Peyer's patch (tissue), 4 donors: Measurements from ENCODE around the gene SARNP. TPM values are rescaled to one million over a fixed set of nuclear protein-coding genes. Genes with fewer than 3 reads are reported as not detected.
A peak's percentile ranks its signal among the peaks of the same experiment; 100 is the strongest.

Experiments
- DNase-seq, 3 donors: peaks; one replicate each; pipeline ENCODE4 v3.0.0-alpha.2; 2017 to 2019
- H3K27ac ChIP-seq, 4 donors: fragments of 200-600 bp; sonication (generic); one replicate each; pipeline ENCODE4 v1.5.1; 2016 to 2019
- H3K27me3 ChIP-seq, 2 donors: fragments of 200-600 bp; sonication (generic); one replicate each; pipeline ENCODE4 v1.5.1; 2019
- H3K36me3 ChIP-seq, 3 donors: fragments of 200-600 bp; sonication (generic); one replicate each; pipeline ENCODE4 v1.5.1; 2016 to 2019
- H3K4me1 ChIP-seq, 4 donors: fragments of 200-600 bp; sonication (generic); one replicate each; pipeline ENCODE4 v1.5.1; 2016 to 2019
- H3K4me3 ChIP-seq, 4 donors: fragments of 200-600 bp; sonication (generic); 1 replicate in 3 of 4; 2 replicates in 1 of 4; pipeline ENCODE4 v1.5.1; 2016 to 2019; ENCODE audit warnings: mild to moderate bottlenecking in 1 of 4
- H3K9me3 ChIP-seq, 4 donors: fragments of 200-600 bp; sonication (generic); one replicate each; pipeline ENCODE4 v1.5.1; 2016 to 2019; ENCODE audit warnings: mild to moderate bottlenecking in 1 of 4
- CTCF ChIP-seq, 6 experiments: fragments of 450-650 bp in 4 of 6; fragments of 200-600 bp in 2 of 6; sonication (generic) in 1 of 6; IDR thresholded peaks; one replicate each; pipeline ENCODE4 v1.5.1; 2017 to 2019; ENCODE audit warnings: antibody characterized with exemption in 6 of 6, mild to moderate bottlenecking in 3 of 6, moderate library complexity in 1 of 6
- POLR2A ChIP-seq, 2 donors: fragments of 450-650 bp; IDR thresholded peaks; one replicate each; pipeline ENCODE4 v1.5.1; 2017; ENCODE audit warnings: antibody characterized with exemption in 2 of 2, mild to moderate bottlenecking in 2 of 2, moderate library complexity in 2 of 2
- total RNA-seq, 4 donors: library from RNA; depleted of rRNA; stranded (reverse); fragments of >200 nt; gene quantifications; one replicate each; pipeline ENCODE4 v1.1.0, GENCODE V29; 2016

Gene SARNP
- total RNA-seq, 4 donors from 2014 or later = 21.9 to 60.2 (median 44.9) TPM

GRCh38 chr12:55724940-55725309, 92.6 kb downstream of the SARNP start:
- TF ChIP-seq CTCF (IDR thresholded peaks at IDR 0.05) (peak in 1 of 6 experiments; percentile 1), POLR2A (IDR thresholded peaks at IDR 0.05) (no peak)
- no peaks in the 10 kb centered on the region for H3K27me3 ChIP-seq
- H3K27ac ChIP-seq = peak overlapping the region in 3 of 4 donors; percentile 7 to 48 (median 13)
- peaks cover 0 to 38% (median 0%) of the 10 kb centered on the region in 3 donors for H3K36me3 ChIP-seq
- no peak for DNase-seq
- H3K9me3 ChIP-seq = no peaks in the 10 kb centered on the region
- H3K4me1 ChIP-seq = peaks cover 4 to 66% (median 16%) of the 10 kb centered on the region in 4 donors
- H3K4me3 ChIP-seq = no peak overlapping the region

GRCh38 chr12:55724226-55724939, 93.1 kb downstream of the SARNP start:
- Histone ChIP-seq H3K9me3 (no peaks in the 10 kb centered on the region), H3K27me3 (no peaks in the 10 kb centered on the region), H3K27ac (peak overlapping the region in 3 of 4 donors; percentile 7 to 48 (median 13)), H3K4me1 (peaks cover 9 to 71% (median 18%) of the 10 kb centered on the region in 4 donors), H3K4me3 (no peak overlapping the region), H3K36me3 (peaks cover 0 to 38% (median 0%) of the 10 kb centered on the region in 3 donors)
- DNase-seq = peak; percentile 80 to 91 (median 85)
- TF ChIP-seq CTCF (IDR thresholded peaks at IDR 0.05) (peak; percentile 37 to 81 (median 68)), POLR2A (IDR thresholded peaks at IDR 0.05) (no peak)

- no peak for DNase-seq
- Histone ChIP-seq H3K27ac (peak overlapping the region in 1 of 4 donors; percentile 48), H3K4me1 (peaks cover 10 to 79% (median 18%) of the 10 kb centered on the region in 4 donors)
Observed at GRCh38 chr12:55723516-55724225, 93.9 kb downstream of the SARNP start.

GRCh38 chr12:55722948-55723347, 94.6 kb downstream of the SARNP start:
- TF ChIP-seq POLR2A (IDR thresholded peaks at IDR 0.05) (no peak), CTCF (IDR thresholded peaks at IDR 0.05) (no peak)
- no peak for DNase-seq
- Histone ChIP-seq H3K4me3 (no peak overlapping the region), H3K4me1 (peaks cover 10 to 86% (median 18%) of the 10 kb centered on the region in 4 donors), H3K27me3 (no peaks in the 10 kb centered on the region), H3K36me3 (peaks cover 0 to 38% (median 0%) of the 10 kb centered on the region in 3 donors), H3K9me3 (no peaks in the 10 kb centered on the region), H3K27ac (no peak overlapping the region)

More at GRCh38 chr12:55723516-55724225, 93.9 kb downstream of the SARNP start:
- Histone ChIP-seq H3K4me3 (no peak overlapping the region), H3K9me3 (no peaks in the 10 kb centered on the region), H3K27me3 (no peaks in the 10 kb centered on the region), H3K36me3 (peaks cover 0 to 38% (median 0%) of the 10 kb centered on the region in 3 donors)
- TF ChIP-seq POLR2A (IDR thresholded peaks at IDR 0.05) (no peak), CTCF (IDR thresholded peaks at IDR 0.05) (no peak)

- TF ChIP-seq CTCF (IDR thresholded peaks at IDR 0.05) (no peak), POLR2A (IDR thresholded peaks at IDR 0.05) (no peak)
- Histone ChIP-seq H3K36me3 (peaks cover 0 to 32% (median 0%) of the 10 kb centered on the region in 3 donors), H3K4me1 (peaks cover 7 to 87% (median 17%) of the 10 kb centered on the region in 4 donors), H3K4me3 (peak overlapping the region in 2 of 4 donors; percentile 19 to 43), H3K9me3 (no peaks in the 10 kb centered on the region), H3K27me3 (no peaks in the 10 kb centered on the region), H3K27ac (peak overlapping the region in 2 of 4 donors; percentile 94 to 96)
- no peak for DNase-seq
Observed at GRCh38 chr12:55721601-55722213, 95.8 kb downstream of the SARNP start.
